HCT116 (cell line): ENCODE results near the gene SEC24A. TPM values are rescaled to one million over a fixed set of nuclear protein-coding genes. Genes with fewer than 3 reads are reported as not detected.

Experiments
- ATAC-seq: fragments of 200-7000 bp; cut with Tn5 transposase; 2 replicates; pipeline ENCODE4 v1.9.1; 2020; ENCODE audit warnings: mild to moderate bottlenecking, moderate library complexity
- BruUV-seq: library from RNA; stranded (reverse); fragments of 400-500 nt; replicated peaks from 2 replicates; lab custom pipeline; 2021; lab: Mats Ljungman, UMichigan
- CTCF ChIA-PET: fragments of 300-600 bp; sonication (Branson Sonifier 250); formaldehyde crosslinking; loops from one replicate; lab custom pipeline; 2021; ENCODE audit warnings: antibody characterized with exemption; lab: Charles Lee
- POLR2A ChIA-PET: fragments of 300-600, 350-600 bp; sonication (Branson Sonifier 250); formaldehyde crosslinking; loops from one replicate; lab custom pipeline; 2021; ENCODE audit warnings: antibody characterized with exemption; lab: Charles Lee
- RAD21 ChIA-PET, 2 experiments: fragments of 300-600 bp; sonication (Branson Sonifier 250); formaldehyde crosslinking; loops; one replicate each; lab custom pipeline; 2023; ENCODE audit warnings: low total read pairs in 2 of 2; ENCODE audit not compliant: uncharacterized antibody in 2 of 2, unreplicated experiment in 2 of 2, low non-redundant PET in 1 of 2; lab: Charles Lee
- DNase-seq: peaks from one replicate; pipeline ENCODE4 v3.0.0-alpha.2; 2010; ENCODE audit warnings: low read depth, low spot score
- H2AFZ ChIP-seq: fragments of 200-600 bp; shearing (Covaris generic), sonication (generic); 2 replicates; pipeline ENCODE4 v1.6.1; 2017; ENCODE audit warnings: low read depth, mixed run types, mixed read lengths, antibody characterized with exemption, low read length; ENCODE audit not compliant: poor library complexity, severe bottlenecking
- H3K27ac ChIP-seq: 2 replicates; pipeline ENCODE4 v1.5.1; 2012; ENCODE audit warnings: low read depth, low read length
- H3K27me3 ChIP-seq: fragments of 200-600 bp; sonication (generic); 2 replicates; pipeline ENCODE4 v1.6.1; 2016; ENCODE audit warnings: mixed run types, low read length, mixed read lengths; ENCODE audit not compliant: insufficient read depth
- H3K36me3 ChIP-seq, 2 experiments: fragments of 200-500 bp in 1 of 2; fragments of 200-600 bp in 1 of 2; sonication (Bioruptor generic) in 1 of 2; sonication (generic) in 1 of 2; 2 replicates each; pipeline versions ENCODE4 v1.5.1 to v1.6.1; 2014 to 2016; ENCODE audit warnings: low read length in 2 of 2, inconsistent platforms in 1 of 2, mixed read lengths in 1 of 2, mixed run types in 1 of 2; ENCODE audit not compliant: insufficient read depth in 2 of 2, control insufficient read depth in 1 of 2
- H3K4me1 ChIP-seq, 2 experiments: fragments of 200-600 bp in 1 of 2; sonication (generic) in 1 of 2; 2 replicates each; pipeline versions ENCODE4 v1.5.1 to v1.6.1; 2012 to 2017; ENCODE audit warnings: low read length in 2 of 2, inconsistent platforms in 1 of 2, mild to moderate bottlenecking in 1 of 2, mixed read lengths in 1 of 2, mixed run types in 1 of 2, moderate library complexity in 1 of 2; ENCODE audit not compliant: insufficient read depth in 2 of 2, control insufficient read depth in 1 of 2
- H3K4me2 ChIP-seq: fragments of 200-600 bp; sonication (generic); 2 replicates; pipeline ENCODE4 v1.6.1; 2017; ENCODE audit warnings: mixed run types, low read length, mixed read lengths
- H3K4me3 ChIP-seq, 2 experiments: fragments of 200-600 bp in 1 of 2; sonication (generic) in 1 of 2; replicated peaks in 1 of 2; 2 replicates each; pipeline ENCODE4 v1.5.1; 2011 to 2016; ENCODE audit warnings: low read length in 2 of 2, control low read depth in 1 of 2, low read depth in 1 of 2, mild to moderate bottlenecking in 1 of 2, mixed read lengths in 1 of 2, mixed run types in 1 of 2
- H3K79me2 ChIP-seq: fragments of 200-600 bp; sonication (generic); 2 replicates; pipeline ENCODE4 v1.6.1; 2017; ENCODE audit warnings: mild to moderate bottlenecking, mixed run types, low read length, moderate library complexity, mixed read lengths; ENCODE audit not compliant: insufficient read depth
- H3K9ac ChIP-seq: fragments of 200-600 bp; sonication (generic); 2 replicates; pipeline ENCODE4 v1.6.1; 2016; ENCODE audit warnings: low read length, mixed read lengths
- H3K9me2 ChIP-seq: fragments of 200-600 bp; sonication (generic), shearing (Covaris generic); 2 replicates; pipeline ENCODE4 v1.6.1; 2017; ENCODE audit warnings: mixed run types, mild to moderate bottlenecking, moderate library complexity; ENCODE audit not compliant: insufficient read depth
- H3K9me3 ChIP-seq, 2 experiments: fragments of 200-500 bp in 1 of 2; fragments of 200-600 bp in 1 of 2; sonication (Bioruptor generic) in 1 of 2; sonication (generic) in 1 of 2; 2 replicates each; pipeline ENCODE4 v1.6.1; 2014 to 2017; ENCODE audit warnings: low read length in 2 of 2, mixed read lengths in 2 of 2, inconsistent platforms in 1 of 2, low read depth in 1 of 2, mild to moderate bottlenecking in 1 of 2, mixed run types in 1 of 2, moderate library complexity in 1 of 2; ENCODE audit not compliant: control insufficient read depth in 1 of 2, insufficient read depth in 1 of 2
- H4K20me1 ChIP-seq: fragments of 200-600 bp; sonication (generic), shearing (Covaris generic); 2 replicates; pipeline ENCODE4 v1.6.1; 2017; ENCODE audit warnings: mixed run types, mild to moderate bottlenecking, moderate library complexity; ENCODE audit not compliant: insufficient read depth
- CEBPB ChIP-seq: IDR thresholded peaks from 2 replicates; pipeline ENCODE4 v1.6.1; 2012; ENCODE audit warnings: low read depth
- EZH2 ChIP-seq: fragments of 200-600 bp; sonication (generic); IDR thresholded peaks from 2 replicates; pipeline ENCODE4 v1.6.1; 2017; ENCODE audit warnings: antibody characterized with exemption, mixed run types
- EZH2phosphoT487 ChIP-seq: fragments of 200-600 bp; IDR thresholded peaks from 2 replicates; pipeline ENCODE4 v1.6.1; 2018; ENCODE audit warnings: antibody characterized with exemption, borderline replicate concordance
- RAD21 ChIP-seq: IDR thresholded peaks from 2 replicates; pipeline ENCODE4 v1.6.1; 2012; ENCODE audit warnings: low read depth, mild to moderate bottlenecking
- SRF ChIP-seq: IDR thresholded peaks from 2 replicates; pipeline ENCODE4 v1.6.1; 2012; ENCODE audit warnings: low read depth
- YY1 ChIP-seq: IDR thresholded peaks from 2 replicates; pipeline ENCODE4 v1.6.1; 2011; ENCODE audit warnings: low read length, low read depth, moderate library complexity, mild to moderate bottlenecking; ENCODE audit not compliant: insufficient replicate concordance; ENCODE audit errors: extremely low read depth
- ZFX ChIP-seq: fragments of 450-650 bp; IDR thresholded peaks from 2 replicates; pipeline ENCODE4 v1.6.1; 2017
- intact Hi-C: fragments of 100-400 bp; cut with micrococcal nuclease; formaldehyde crosslinking; loops from 2 replicates; pipeline ENCODE4 v1.10.0; 2022
- total RNA-seq: library from RNA; stranded (reverse); gene quantifications from one replicate; pipeline ENCODE4 v1.2.1, GENCODE V29; 2021; ENCODE audit not compliant: unreplicated experiment
- TF ChIP-seq, protein P1 (sequence below): IDR thresholded peaks from 2 replicates; pipeline ENCODE4 v1.6.1; 2012; ENCODE audit warnings: low read depth
- TF ChIP-seq, protein P2 (sequence below), 3 experiments: fragments of 200-600 bp in 1 of 3; sonication (generic) in 1 of 3; IDR thresholded peaks in 2 of 3; conservative IDR thresholded peaks in 1 of 3; 2 replicates each; pipeline ENCODE4 v1.5.1; 2012 to 2017; ENCODE audit warnings: low read depth in 2 of 3, low read length in 2 of 3, antibody characterized with exemption in 1 of 3, borderline replicate concordance in 1 of 3, control low read depth in 1 of 3, mild to moderate bottlenecking in 1 of 3, mixed read lengths in 1 of 3, mixed run types in 1 of 3, moderate library complexity in 1 of 3; ENCODE audit not compliant: insufficient read depth in 1 of 3
- TF ChIP-seq, protein P3 (sequence below): IDR thresholded peaks from 2 replicates; pipeline ENCODE4 v1.6.1; 2011; ENCODE audit warnings: mild to moderate bottlenecking, low read length, moderate library complexity; ENCODE audit not compliant: insufficient replicate concordance; ENCODE audit errors: extremely low read depth

SEC24A gene
- total RNA-seq, 1 experiment from 2014 or later: 16.8 TPM

DNA sequence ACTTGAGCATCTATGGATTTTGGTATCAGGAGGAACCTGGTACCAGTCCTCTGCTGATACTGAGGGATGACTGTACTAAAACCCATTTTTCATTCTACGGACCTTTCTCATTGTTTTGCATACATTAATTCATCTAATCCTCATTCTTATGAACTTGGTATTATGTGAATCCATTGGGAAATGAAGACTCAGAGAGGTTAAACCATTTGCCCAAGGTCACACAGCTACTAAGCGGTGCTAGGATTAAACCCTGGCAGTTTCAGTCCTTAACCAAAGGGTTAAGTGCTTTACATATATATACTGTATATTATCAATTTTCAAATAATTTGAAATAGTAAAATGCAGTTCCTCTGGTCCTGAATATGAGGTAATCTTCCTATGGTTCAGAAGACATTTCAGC, 93.5 kb downstream of the SEC24A start:
- CTCF ChIA-PET: no interaction called here
- no peak overlapping the region for H3K27ac ChIP-seq
- H3K4me2 ChIP-seq: no peak overlapping the region
- H3K27me3 ChIP-seq: no peaks in the 10 kb centered on the region
- DNase-seq: no peak
- no TSS peak for BruUV-seq
- ATAC-seq: no peak
- intact Hi-C loops: no loop called here
- TF ChIP-seq EZH2phosphoT487 (no peak), CEBPB (no peak), SRF (no peak), EZH2 (no peak), ZFX (no peak), RAD21 (no peak), YY1 (no peak)
- TF ChIP-seq, protein P1, sequence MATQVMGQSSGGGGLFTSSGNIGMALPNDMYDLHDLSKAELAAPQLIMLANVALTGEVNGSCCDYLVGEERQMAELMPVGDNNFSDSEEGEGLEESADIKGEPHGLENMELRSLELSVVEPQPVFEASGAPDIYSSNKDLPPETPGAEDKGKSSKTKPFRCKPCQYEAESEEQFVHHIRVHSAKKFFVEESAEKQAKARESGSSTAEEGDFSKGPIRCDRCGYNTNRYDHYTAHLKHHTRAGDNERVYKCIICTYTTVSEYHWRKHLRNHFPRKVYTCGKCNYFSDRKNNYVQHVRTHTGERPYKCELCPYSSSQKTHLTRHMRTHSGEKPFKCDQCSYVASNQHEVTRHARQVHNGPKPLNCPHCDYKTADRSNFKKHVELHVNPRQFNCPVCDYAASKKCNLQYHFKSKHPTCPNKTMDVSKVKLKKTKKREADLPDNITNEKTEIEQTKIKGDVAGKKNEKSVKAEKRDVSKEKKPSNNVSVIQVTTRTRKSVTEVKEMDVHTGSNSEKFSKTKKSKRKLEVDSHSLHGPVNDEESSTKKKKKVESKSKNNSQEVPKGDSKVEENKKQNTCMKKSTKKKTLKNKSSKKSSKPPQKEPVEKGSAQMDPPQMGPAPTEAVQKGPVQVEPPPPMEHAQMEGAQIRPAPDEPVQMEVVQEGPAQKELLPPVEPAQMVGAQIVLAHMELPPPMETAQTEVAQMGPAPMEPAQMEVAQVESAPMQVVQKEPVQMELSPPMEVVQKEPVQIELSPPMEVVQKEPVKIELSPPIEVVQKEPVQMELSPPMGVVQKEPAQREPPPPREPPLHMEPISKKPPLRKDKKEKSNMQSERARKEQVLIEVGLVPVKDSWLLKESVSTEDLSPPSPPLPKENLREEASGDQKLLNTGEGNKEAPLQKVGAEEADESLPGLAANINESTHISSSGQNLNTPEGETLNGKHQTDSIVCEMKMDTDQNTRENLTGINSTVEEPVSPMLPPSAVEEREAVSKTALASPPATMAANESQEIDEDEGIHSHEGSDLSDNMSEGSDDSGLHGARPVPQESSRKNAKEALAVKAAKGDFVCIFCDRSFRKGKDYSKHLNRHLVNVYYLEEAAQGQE: no peak
- TF ChIP-seq, protein P2, sequence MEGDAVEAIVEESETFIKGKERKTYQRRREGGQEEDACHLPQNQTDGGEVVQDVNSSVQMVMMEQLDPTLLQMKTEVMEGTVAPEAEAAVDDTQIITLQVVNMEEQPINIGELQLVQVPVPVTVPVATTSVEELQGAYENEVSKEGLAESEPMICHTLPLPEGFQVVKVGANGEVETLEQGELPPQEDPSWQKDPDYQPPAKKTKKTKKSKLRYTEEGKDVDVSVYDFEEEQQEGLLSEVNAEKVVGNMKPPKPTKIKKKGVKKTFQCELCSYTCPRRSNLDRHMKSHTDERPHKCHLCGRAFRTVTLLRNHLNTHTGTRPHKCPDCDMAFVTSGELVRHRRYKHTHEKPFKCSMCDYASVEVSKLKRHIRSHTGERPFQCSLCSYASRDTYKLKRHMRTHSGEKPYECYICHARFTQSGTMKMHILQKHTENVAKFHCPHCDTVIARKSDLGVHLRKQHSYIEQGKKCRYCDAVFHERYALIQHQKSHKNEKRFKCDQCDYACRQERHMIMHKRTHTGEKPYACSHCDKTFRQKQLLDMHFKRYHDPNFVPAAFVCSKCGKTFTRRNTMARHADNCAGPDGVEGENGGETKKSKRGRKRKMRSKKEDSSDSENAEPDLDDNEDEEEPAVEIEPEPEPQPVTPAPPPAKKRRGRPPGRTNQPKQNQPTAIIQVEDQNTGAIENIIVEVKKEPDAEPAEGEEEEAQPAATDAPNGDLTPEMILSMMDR (IDR thresholded peaks at IDR 0.05 in 2 of 3, conservative IDR thresholded peaks at IDR 0.05 in 1 of 3; ENCODE audit: borderline replicate concordance in 1 of 3, insufficient read depth in 1 of 3, low read depth in 2 of 3, low read length in 2 of 3): no peak
- TF ChIP-seq, protein P3, sequence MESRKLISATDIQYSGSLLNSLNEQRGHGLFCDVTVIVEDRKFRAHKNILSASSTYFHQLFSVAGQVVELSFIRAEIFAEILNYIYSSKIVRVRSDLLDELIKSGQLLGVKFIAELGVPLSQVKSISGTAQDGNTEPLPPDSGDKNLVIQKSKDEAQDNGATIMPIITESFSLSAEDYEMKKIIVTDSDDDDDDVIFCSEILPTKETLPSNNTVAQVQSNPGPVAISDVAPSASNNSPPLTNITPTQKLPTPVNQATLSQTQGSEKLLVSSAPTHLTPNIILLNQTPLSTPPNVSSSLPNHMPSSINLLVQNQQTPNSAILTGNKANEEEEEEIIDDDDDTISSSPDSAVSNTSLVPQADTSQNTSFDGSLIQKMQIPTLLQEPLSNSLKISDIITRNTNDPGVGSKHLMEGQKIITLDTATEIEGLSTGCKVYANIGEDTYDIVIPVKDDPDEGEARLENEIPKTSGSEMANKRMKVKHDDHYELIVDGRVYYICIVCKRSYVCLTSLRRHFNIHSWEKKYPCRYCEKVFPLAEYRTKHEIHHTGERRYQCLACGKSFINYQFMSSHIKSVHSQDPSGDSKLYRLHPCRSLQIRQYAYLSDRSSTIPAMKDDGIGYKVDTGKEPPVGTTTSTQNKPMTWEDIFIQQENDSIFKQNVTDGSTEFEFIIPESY: no peak
- H2AFZ ChIP-seq: no peak overlapping the region
- H3K9me3 ChIP-seq: no peaks in the 10 kb centered on the region
- peaks cover 6 to 8% of the 10 kb centered on the region in 2 experiments; a peak in 2 of 4 replicates for H3K36me3 ChIP-seq
- no peaks in the 10 kb centered on the region for H4K20me1 ChIP-seq
- peaks cover 9 to 24% of the 10 kb centered on the region in 2 experiments for H3K4me1 ChIP-seq
- RAD21 ChIA-PET: no interaction called here
- no peak overlapping the region for H3K9ac ChIP-seq
- peaks cover 44% of the 10 kb centered on the region for H3K79me2 ChIP-seq
- H3K9me2 ChIP-seq: no peaks in the 10 kb centered on the region
- POLR2A ChIA-PET: interaction anchor here (1.2 kb wide), 1 partner anchor 166 kb away, joined by 3 read pairs; no protein-coding TSS in a partner anchor
- H3K4me3 ChIP-seq: no peak overlapping the region
